GM12891 (cell line): ENCODE data around the gene NDUFB8.

ENCODE experiments used
- POLR2A ChIP-seq: IDR thresholded peaks from 2 replicates; pipeline ENCODE4 v1.6.1; 2011; ENCODE audit warnings: low read depth, low read length, control low read depth
- POLR2AphosphoS5 ChIP-seq: IDR thresholded peaks from 2 replicates; pipeline ENCODE4 v1.6.1; 2011; ENCODE audit warnings: low read depth, low read length, control low read depth
- TAF1 ChIP-seq: IDR thresholded peaks from 2 replicates; pipeline ENCODE4 v1.6.1; 2011; ENCODE audit warnings: low read depth, low read length, control low read depth

- TF ChIP-seq TAF1 (no peak), POLR2A (no peak), POLR2AphosphoS5 (no peak)
Measured at GRCh38 chr10:100560248-100560647, 30.6 kb upstream of the NDUFB8 start.
